ENCODE data around the gene CLDN5. TPM values are rescaled to one million over a fixed set of nuclear protein-coding genes. Genes with fewer than 3 reads are reported as not detected.

The CLDN5 gene
- total RNA-seq, 1 donor from 2014 or later: 2.2 TPM

- no peaks in the 10 kb centered on the region for H3K9me3 Mint-ChIP-seq
- no peak overlapping the region for H3K27ac Mint-ChIP-seq
- TF ChIP-seq CTCF (conservative IDR thresholded peaks at IDR 0.05): no peak
- H3K4me3 Mint-ChIP-seq: no peak overlapping the region
- no peaks in the 10 kb centered on the region for H3K27me3 Mint-ChIP-seq
- peaks cover 22% of the 10 kb centered on the region for H3K4me1 Mint-ChIP-seq (ENCODE audit: unreplicated experiment)
- DNase-seq (ENCODE audit: extremely low spot score, unreplicated experiment): no peak
- peaks cover 5% of the 10 kb centered on the region for H3K36me3 Mint-ChIP-seq
Measured at GRCh38 chr22:19482297-19482696, 41.9 kb downstream of the CLDN5 start.

GRCh38 chr22:19480789-19481188, 43.4 kb downstream of the CLDN5 start:
- H3K4me3 Mint-ChIP-seq: peak overlapping the region; percentile 99
- DNase-seq (ENCODE audit: extremely low spot score, unreplicated experiment): no peak
- H3K27me3 Mint-ChIP-seq: no peaks in the 10 kb centered on the region
- H3K9me3 Mint-ChIP-seq: no peaks in the 10 kb centered on the region
- H3K4me1 Mint-ChIP-seq (ENCODE audit: unreplicated experiment): peaks cover 26% of the 10 kb centered on the region
- TF ChIP-seq CTCF (conservative IDR thresholded peaks at IDR 0.05): no peak
- H3K36me3 Mint-ChIP-seq: peaks cover 5% of the 10 kb centered on the region
- H3K27ac Mint-ChIP-seq: no peak overlapping the region

- peaks cover 5% of the 10 kb centered on the region for H3K36me3 Mint-ChIP-seq
- no peaks in the 10 kb centered on the region for H3K9me3 Mint-ChIP-seq
- H3K27ac Mint-ChIP-seq: peak overlapping the region; percentile 100
- no peak for DNase-seq (ENCODE audit: extremely low spot score, unreplicated experiment)
- peaks cover 26% of the 10 kb centered on the region for H3K4me1 Mint-ChIP-seq (ENCODE audit: unreplicated experiment)
- no peak for TF ChIP-seq CTCF (conservative IDR thresholded peaks at IDR 0.05)
- no peaks in the 10 kb centered on the region for H3K27me3 Mint-ChIP-seq
- H3K4me3 Mint-ChIP-seq: peak overlapping the region; percentile 99
Measured at GRCh38 chr22:19480173-19480568, 44.0 kb downstream of the CLDN5 start.

- Mint-ChIP-seq H3K4me1 (ENCODE audit: unreplicated experiment) (peaks cover 26% of the 10 kb centered on the region), H3K27me3 (no peaks in the 10 kb centered on the region), H3K36me3 (peaks cover 5% of the 10 kb centered on the region), H3K4me3 (peak within 1 kb of the TSS; percentile 99), H3K27ac (peak within 1 kb of the TSS; percentile 100), H3K9me3 (no peaks in the 10 kb centered on the region)
- no peak for TF ChIP-seq CTCF (conservative IDR thresholded peaks at IDR 0.05)
- peak; percentile 94 for DNase-seq (ENCODE audit: extremely low spot score, unreplicated experiment)
Measured at GRCh38 chr22:19479355-19480172, 44.6 kb downstream of the CLDN5 start, which contains the start of gene CDC45. TSS of gene CDC45 (plus strand) at chr22:19479920. CDS start at chr22:19479969, 49 bp downstream.

- peaks cover 26% of the 10 kb centered on the region for H3K4me1 Mint-ChIP-seq (ENCODE audit: unreplicated experiment)
- no peaks in the 10 kb centered on the region for H3K27me3 Mint-ChIP-seq
- DNase-seq (ENCODE audit: extremely low spot score, unreplicated experiment): peak; percentile 81
- H3K9me3 Mint-ChIP-seq: no peaks in the 10 kb centered on the region
- peaks cover 5% of the 10 kb centered on the region for H3K36me3 Mint-ChIP-seq
- peak within 1 kb of the TSS; percentile 100 for H3K27ac Mint-ChIP-seq
- no peak for TF ChIP-seq CTCF (conservative IDR thresholded peaks at IDR 0.05)
- H3K4me3 Mint-ChIP-seq: peak within 1 kb of the TSS; percentile 99
Measured at GRCh38 chr22:19478901-19479354, 45.3 kb downstream of the CLDN5 start, which contains the start of gene UFD1. TSS of gene UFD1 (minus strand) at chr22:19479193. CDS start at chr22:19479085, 108 bp downstream.
